ENCODE measurements around the gene SNAPIN. TPM values are rescaled to one million over a fixed set of nuclear protein-coding genes. Genes with fewer than 3 reads are reported as not detected.

Gene SNAPIN
- total RNA-seq, 1 experiment from 2014 or later, result 46.8 TPM

- H3K36me3 Mint-ChIP-seq (ENCODE audit: insufficient read depth, unreplicated experiment), result no peaks in the 10 kb centered on the region
- H3K4me1 Mint-ChIP-seq (ENCODE audit: low read depth, unreplicated experiment), result peaks cover 8% of the 10 kb centered on the region
- no TSS peak for BruUV-seq (replicated peaks)
- CTCF ChIA-PET, result no interaction called here
- no peak overlapping the region for H3K4me3 Mint-ChIP-seq (ENCODE audit: low read depth, unreplicated experiment)
- no peaks in the 10 kb centered on the region for H3K9me3 Mint-ChIP-seq (ENCODE audit: low read depth, unreplicated experiment)
- no peak for DNase-seq
- no peak for TF ChIP-seq CTCF (IDR thresholded peaks at IDR 0.05; ENCODE audit: unreplicated experiment)
- H3K27ac Mint-ChIP-seq (ENCODE audit: unreplicated experiment), result no peak overlapping the region
- intact Hi-C loops (cut with micrococcal nuclease; ENCODE audit: unreplicated experiment), result no loop called here
- H3K27me3 Mint-ChIP-seq (ENCODE audit: unreplicated experiment), result no peaks in the 10 kb centered on the region
Measured at GRCh38 chr1:153711026-153711425, 52.5 kb downstream of the SNAPIN start.

Small RNA genes within 50 kb of the gene (microRNA-seq; reads per million reads assigned to microRNA genes)
- gene MIR8083, result not detected

Other genes with a start within 250 kb of the SNAPIN start
- not detected in 2 replicates for gene S100A7A, start 242.2 kb upstream of the SNAPIN start, total RNA-seq (2022)
- gene S100A7, start 198.1 kb upstream of the SNAPIN start, total RNA-seq (2022), result not detected in 2 replicates
- 1,521 and 2,023 TPM in 2 replicates for gene S100A6, start 122.7 kb upstream of the SNAPIN start, total RNA-seq (2022)
- gene S100A5, start 117.8 kb upstream of the SNAPIN start, total RNA-seq (2022), result not detected in 2 replicates
- 19.8 and 20.5 TPM in 2 replicates for gene S100A4, start 112.9 kb upstream of the SNAPIN start, total RNA-seq (2022)
- gene S100A3, start 109.4 kb upstream of the SNAPIN start, total RNA-seq (2022), result not detected in 2 replicates
- gene S100A2, start 92.9 kb upstream of the SNAPIN start, total RNA-seq (2022), result 11.1 and 14.1 TPM in 2 replicates
- 247 and 255 TPM in 2 replicates for gene S100A16, start 45.6 kb upstream of the SNAPIN start, total RNA-seq (2022)
- 74.6 and 106 TPM in 2 replicates for gene S100A14, start 42.4 kb upstream of the SNAPIN start, total RNA-seq (2022)
- gene S100A13, start 31.2 kb upstream of the SNAPIN start, total RNA-seq (2022), result 104 and 117 TPM in 2 replicates
- not detected in 2 replicates for gene S100A1, start 30.3 kb upstream of the SNAPIN start, total RNA-seq (2022)
- gene CHTOP, start 24.6 kb upstream of the SNAPIN start, total RNA-seq (2022), result 93.7 and 100 TPM in 2 replicates
- 253 and 292 TPM in 2 replicates for gene ILF2, start 12.3 kb downstream of the SNAPIN start, total RNA-seq (2022)
- gene NPR1, start 20.0 kb downstream of the SNAPIN start, total RNA-seq (2022), result not detected in 2 replicates
- gene INTS3, start 69.3 kb downstream of the SNAPIN start, total RNA-seq (2022), result 55.9 and 57.1 TPM in 2 replicates
- 9.0 and 11.9 TPM in 2 replicates for gene SLC27A3, start 116.7 kb downstream of the SNAPIN start, total RNA-seq (2022)